Measurements from ENCODE around the gene ANKRD23.

DNA sequence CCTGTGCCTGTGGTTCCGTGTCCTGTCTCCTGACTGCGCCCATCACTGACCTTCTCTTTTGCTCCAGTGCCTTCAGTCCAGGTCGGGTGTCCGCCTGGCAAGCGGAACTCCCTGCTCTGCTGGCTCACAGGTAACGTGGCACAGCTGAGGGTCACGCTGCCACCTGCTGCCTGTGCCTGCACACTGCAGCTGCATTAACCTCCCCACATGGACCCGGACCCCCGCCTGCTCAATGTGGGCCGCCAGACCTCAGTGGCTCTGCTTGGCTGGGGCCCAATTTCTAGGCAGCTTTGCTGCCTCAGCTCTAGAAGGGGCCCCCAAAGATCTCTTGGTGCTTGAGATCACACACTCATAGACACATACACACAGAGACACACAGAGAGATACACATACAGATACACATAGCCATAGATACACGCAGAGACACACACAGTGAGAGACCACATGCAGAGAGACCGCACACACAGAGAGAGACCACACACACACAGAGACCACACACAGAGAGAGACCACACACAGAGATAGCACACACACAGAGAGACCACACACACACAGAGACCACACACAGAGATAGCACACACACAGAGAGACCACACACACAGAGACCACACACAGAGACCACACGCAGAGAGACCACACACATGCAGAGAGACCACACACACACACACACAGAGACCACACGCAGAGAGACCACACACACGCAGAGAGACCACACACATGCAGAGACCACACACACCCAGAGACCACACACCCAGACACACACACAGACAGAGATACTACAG lies 42.6 kb downstream of the ANKRD23 start:
- TF ChIP-seq CTCF (conservative IDR thresholded peaks at IDR 0.05; ENCODE audit: low read length) (peak; percentile 89), EZH2phosphoT487 (IDR thresholded peaks at IDR 0.05; ENCODE audit: borderline replicate concordance, low read depth, low read length) (no peak)

Data from OCI-LY7 (cell line).